SK-N-MC (cell line): ENCODE results near the gene FGFR3.

ENCODE experiments used
- DNase-seq: peaks from one replicate; pipeline ENCODE4 v3.0.0-alpha.2; 2011; ENCODE audit warnings: low read depth, low spot score
- H3K27ac ChIP-seq: fragments of 200-600 bp; sonication (generic); 2 replicates; pipeline ENCODE4 v1.5.1; 2016; ENCODE audit warnings: mixed run types
- H3K36me3 ChIP-seq: fragments of 200-600 bp; sonication (generic); 2 replicates; pipeline ENCODE4 v1.6.1; 2017; ENCODE audit warnings: antibody characterized with exemption, low read length, mixed read lengths; ENCODE audit not compliant: insufficient read depth
- H3K4me3 ChIP-seq: fragments of 200-600 bp; sonication (generic); 2 replicates; pipeline ENCODE4 v1.5.1; 2016
- H3K9ac ChIP-seq: fragments of 200-600 bp; sonication (generic); 2 replicates; pipeline ENCODE4 v1.8.0; 2017; ENCODE audit warnings: mixed run types, mixed read lengths; ENCODE audit not compliant: insufficient read length
- H3K9me3 ChIP-seq: fragments of 200-600 bp; sonication (generic); 2 replicates; pipeline ENCODE4 v1.6.1; 2017; ENCODE audit warnings: low read depth, mild to moderate bottlenecking, antibody characterized with exemption, low read length, moderate library complexity, mixed read lengths
- EZH2 ChIP-seq: fragments of 200-600 bp; sonication (generic); IDR thresholded peaks from one replicate; pipeline ENCODE4 v1.6.1; 2017; ENCODE audit warnings: antibody characterized with exemption
- FOXP2 ChIP-seq: optimal IDR thresholded peaks from 2 replicates; pipeline ENCODE3; 2011; ENCODE audit warnings: mild to moderate bottlenecking, moderate library complexity; ENCODE audit not compliant: insufficient read depth; ENCODE audit errors: extremely low read length, control extremely low read depth
- POLR2AphosphoS5 ChIP-seq: IDR thresholded peaks from 2 replicates; pipeline ENCODE4 v1.6.1; 2012; ENCODE audit warnings: mild to moderate bottlenecking, low read depth, low read length, borderline replicate concordance

Gene FGFR3

DNA sequence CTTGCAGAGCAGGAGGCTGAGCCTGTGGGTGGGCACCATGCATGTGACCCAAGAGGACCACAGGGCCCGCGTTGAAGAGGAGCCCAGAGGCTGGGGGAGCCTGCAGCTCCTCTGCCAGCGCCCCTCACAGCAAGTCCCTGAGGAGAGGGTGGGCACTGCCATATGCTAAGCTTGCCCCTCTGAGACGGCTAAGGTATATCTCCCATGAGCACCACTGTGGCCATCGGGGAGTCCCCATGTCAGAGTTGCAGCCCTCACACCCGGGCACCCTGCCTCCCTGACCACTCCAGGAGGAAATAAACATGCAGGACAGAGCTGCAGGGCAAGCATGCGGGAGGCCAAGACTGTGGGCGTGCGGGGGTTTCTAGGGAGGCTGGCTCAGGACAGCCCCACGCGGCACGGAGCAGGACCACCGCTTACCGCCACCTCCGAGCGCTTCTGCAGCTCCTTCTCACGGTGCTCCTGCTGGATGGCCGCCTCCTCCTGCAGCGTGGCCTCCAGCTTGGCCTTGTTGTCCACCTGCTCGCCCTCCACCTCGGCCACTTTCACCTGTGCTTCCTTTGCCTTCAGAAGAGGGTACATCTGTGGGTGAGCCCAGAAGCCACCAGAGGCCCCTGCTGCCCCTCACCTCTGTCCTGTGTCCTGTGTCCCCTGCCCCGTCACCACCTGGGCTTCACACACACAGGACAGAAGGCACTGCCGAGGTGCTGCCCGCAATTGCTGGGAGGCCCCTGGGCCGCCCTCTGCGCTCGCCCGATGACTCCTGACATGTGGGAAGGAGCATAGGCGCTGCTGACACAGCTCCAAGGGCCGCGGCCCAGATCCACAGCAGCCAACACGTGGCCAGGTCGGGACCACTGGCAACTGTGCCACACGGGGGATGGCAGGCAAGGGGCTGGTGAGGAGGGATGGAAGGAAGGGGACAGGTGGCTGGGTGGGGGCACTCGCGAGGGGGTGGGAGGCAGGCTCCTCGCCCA, 29.8 kb downstream of the FGFR3 start:
- DNase-seq = no peak
- Histone ChIP-seq H3K36me3 (peaks cover 49% of the 10 kb centered on the region; the same call in 1 of the 2 replicates), H3K9ac (no peak overlapping the region), H3K4me3 (no peak overlapping the region), H3K27ac (no peak overlapping the region), H3K9me3 (no peaks in the 10 kb centered on the region)
- TF ChIP-seq FOXP2 = no peak
- no peak for TF ChIP-seq POLR2AphosphoS5
- no peak for TF ChIP-seq EZH2

DNA sequence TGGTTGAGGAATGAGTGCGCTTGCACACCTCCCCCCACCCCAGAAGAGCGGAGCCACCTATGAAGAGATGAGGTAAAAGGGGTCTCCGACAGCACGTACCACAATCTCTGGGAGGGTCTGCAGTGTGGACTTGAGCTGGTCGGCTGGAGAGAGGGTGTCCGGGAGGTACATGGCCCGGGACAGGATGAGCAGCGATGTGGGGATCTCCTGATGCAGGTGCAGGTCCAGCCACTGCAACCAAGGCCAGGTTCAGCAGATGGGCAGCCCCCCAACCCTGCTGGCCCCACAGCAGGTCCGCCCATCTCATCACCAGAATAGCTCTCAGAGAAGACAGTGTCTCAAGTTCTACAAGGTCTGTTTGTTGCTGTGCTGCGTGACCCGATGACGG, 30.4 kb downstream of the FGFR3 start:
- H3K9ac ChIP-seq = no peak overlapping the region
- no peaks in the 10 kb centered on the region for H3K9me3 ChIP-seq
- no peak overlapping the region for H3K4me3 ChIP-seq
- peaks cover 45% of the 10 kb centered on the region; the same call in 1 of the 2 replicates for H3K36me3 ChIP-seq
- TF ChIP-seq POLR2AphosphoS5 (no peak), FOXP2 (no peak), EZH2 (no peak)
- no peak overlapping the region for H3K27ac ChIP-seq
- no peak for DNase-seq

DNA sequence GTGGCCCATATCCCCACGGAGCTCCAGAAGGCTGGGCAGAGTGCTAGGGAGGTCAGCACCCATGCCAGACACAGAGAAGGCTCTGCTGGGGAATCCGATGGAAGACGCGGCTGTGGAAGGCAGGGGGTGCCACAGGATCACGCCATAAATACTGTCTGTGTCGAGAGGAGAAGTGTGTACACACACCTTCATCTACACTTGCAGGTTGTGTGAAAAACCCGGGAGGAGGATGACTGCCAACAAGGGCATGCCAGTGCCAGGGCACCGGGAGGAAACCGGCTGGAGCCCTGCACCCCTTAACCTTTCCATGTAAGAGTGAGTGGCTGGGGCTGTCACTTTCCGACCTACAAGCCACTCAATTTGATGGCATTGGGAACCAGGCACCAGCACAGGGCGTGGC, 31.7 kb downstream of the FGFR3 start:
- no peak overlapping the region for H3K4me3 ChIP-seq
- no peak overlapping the region for H3K27ac ChIP-seq
- DNase-seq = no peak
- no peak overlapping the region for H3K9ac ChIP-seq
- H3K36me3 ChIP-seq = peaks cover 35% of the 10 kb centered on the region; the same call in 1 of the 2 replicates
- TF ChIP-seq FOXP2 (no peak), POLR2AphosphoS5 (no peak), EZH2 (no peak)
- no peaks in the 10 kb centered on the region for H3K9me3 ChIP-seq

GRCh38 chr4:1825326-1825725, 32.2 kb downstream of the FGFR3 start:
- peaks cover 35% of the 10 kb centered on the region; the same call in 1 of the 2 replicates for H3K36me3 ChIP-seq
- no peak overlapping the region for H3K9ac ChIP-seq
- H3K27ac ChIP-seq = no peak overlapping the region
- DNase-seq = no peak
- H3K4me3 ChIP-seq = no peak overlapping the region
- TF ChIP-seq EZH2 (no peak), FOXP2 (no peak), POLR2AphosphoS5 (no peak)
- H3K9me3 ChIP-seq = no peaks in the 10 kb centered on the region

- no peaks in the 10 kb centered on the region for H3K9me3 ChIP-seq
- TF ChIP-seq EZH2 (no peak), FOXP2 (no peak), POLR2AphosphoS5 (no peak)
- H3K4me3 ChIP-seq = no peak overlapping the region
- DNase-seq = no peak
- no peak overlapping the region for H3K27ac ChIP-seq
- H3K36me3 ChIP-seq = peaks cover 43% of the 10 kb centered on the region; the same call in 1 of the 2 replicates
- H3K9ac ChIP-seq = no peak overlapping the region
These were observed 33.6 kb downstream of the FGFR3 start for GRCh38 chr4:1826531-1827350.

GRCh38 chr4:1830234-1830633, 37.1 kb downstream of the FGFR3 start:
- no peaks in the 10 kb centered on the region for H3K9me3 ChIP-seq
- TF ChIP-seq FOXP2 (no peak), EZH2 (no peak), POLR2AphosphoS5 (no peak)
- no peak overlapping the region for H3K4me3 ChIP-seq
- H3K9ac ChIP-seq = no peak overlapping the region
- DNase-seq = no peak
- peak overlapping the region; percentile 76 for H3K27ac ChIP-seq
- H3K36me3 ChIP-seq = peaks cover 42% of the 10 kb centered on the region

GRCh38 chr4:1830642-1831228, 37.6 kb downstream of the FGFR3 start:
- Histone ChIP-seq H3K27ac (no peak overlapping the region), H3K4me3 (no peak overlapping the region), H3K36me3 (peaks cover 42% of the 10 kb centered on the region), H3K9ac (no peak overlapping the region), H3K9me3 (no peaks in the 10 kb centered on the region)
- TF ChIP-seq EZH2 = no peak
- no peak for DNase-seq

- no peaks in the 10 kb centered on the region for H3K9me3 ChIP-seq
- H3K9ac ChIP-seq = no peak overlapping the region
- peaks cover 46% of the 10 kb centered on the region for H3K36me3 ChIP-seq
- no peak overlapping the region for H3K27ac ChIP-seq
- no peak for TF ChIP-seq FOXP2
- TF ChIP-seq POLR2AphosphoS5 = no peak
- TF ChIP-seq EZH2 = no peak
- H3K4me3 ChIP-seq = no peak overlapping the region
- no peak for DNase-seq
These were observed 38.2 kb downstream of the FGFR3 start for GRCh38 chr4:1831331-1831730.
